HPDE6-E6E7 (cell line): ENCODE measurements around the gene ADGRL2.
"Not testable (repeated sequence)": the region's sequence is repeated elsewhere in the genome, so short reads cannot be mapped to it uniquely, and the experiment has no call there.

Experiments used
- DNase-seq: peaks from one replicate; pipeline ENCODE4 v3.0.0; 2011; ENCODE audit warnings: missing footprints; ENCODE audit errors: extremely low spot score

ADGRL2 gene

DNA sequence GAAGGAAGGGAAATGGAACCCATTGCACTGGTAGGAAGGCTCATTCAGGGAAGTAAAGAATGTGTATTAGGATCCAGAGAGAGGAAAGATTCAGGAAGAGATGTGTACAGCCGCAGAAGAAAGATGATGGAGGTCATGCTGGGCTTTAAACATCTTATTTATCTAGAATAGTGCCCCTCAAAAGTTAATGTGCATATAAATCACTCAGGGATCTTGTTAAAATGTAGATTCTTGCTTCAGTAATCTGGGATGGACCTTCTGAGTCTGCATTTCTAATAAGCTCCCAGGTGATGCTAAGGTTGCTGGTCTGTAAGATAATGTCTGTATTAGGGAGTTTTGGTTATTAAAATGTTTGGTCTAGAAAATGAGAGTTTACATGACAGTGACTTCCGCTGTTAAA, 46.3 kb downstream of the ADGRL2 start:
- DNase-seq = no peak

DNA sequence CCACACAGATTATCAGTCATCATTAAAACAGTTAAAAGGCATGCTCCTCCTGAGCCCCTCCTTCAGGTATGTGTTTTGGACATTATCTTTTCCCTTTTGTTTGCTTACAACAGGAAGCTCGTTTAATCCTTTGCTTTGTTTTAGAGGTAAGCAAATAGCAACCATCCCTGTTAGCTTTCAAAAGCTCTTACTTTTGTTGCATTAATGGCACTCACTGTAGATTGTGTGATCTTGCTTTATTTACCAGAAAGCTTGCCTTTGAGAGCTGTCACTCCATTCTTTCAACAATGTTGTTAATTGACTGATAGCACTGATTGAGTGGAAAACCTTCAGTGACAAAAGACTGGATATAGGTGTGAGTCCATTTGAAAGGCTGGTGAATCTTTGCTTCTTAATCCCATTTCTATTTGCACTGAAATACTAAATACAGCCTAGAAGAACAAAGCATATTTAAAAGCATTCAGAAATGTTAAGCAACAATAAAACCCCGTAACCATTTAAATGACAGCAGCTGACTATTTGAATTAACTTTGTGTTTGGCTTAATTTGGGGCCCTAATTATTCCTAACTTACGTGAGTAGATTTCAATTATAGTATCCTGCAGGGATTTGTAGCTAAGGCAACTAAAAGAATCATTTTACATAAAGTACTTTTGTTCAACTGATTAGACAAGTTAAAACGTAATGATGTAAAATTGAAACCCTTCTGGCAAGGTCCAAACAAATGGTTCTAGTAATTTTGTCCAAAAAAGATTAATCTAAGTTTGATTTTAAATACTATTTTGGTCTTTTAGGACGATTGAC, 48.3 kb downstream of the ADGRL2 start:
- DNase-seq = no peak

DNA sequence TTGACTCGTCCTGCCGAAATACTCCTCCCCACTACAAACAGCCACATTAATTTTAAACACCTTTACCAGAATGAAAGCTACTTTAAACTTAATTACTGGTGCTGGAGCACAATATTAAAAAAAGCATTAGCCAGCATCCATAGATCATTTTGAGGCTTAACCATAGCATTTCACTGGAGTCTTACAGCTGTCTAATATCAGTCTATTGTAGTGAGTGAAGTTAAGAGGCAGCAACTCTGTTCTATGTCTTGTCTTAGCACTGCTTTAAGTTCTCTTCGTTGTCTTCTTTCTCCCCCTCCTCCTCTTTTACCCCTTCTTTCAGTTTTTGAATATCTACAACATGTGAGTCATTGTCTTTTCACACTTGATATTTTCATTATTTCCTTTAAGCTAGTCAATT, 49.3 kb downstream of the ADGRL2 start:
- no peak for DNase-seq

DNA sequence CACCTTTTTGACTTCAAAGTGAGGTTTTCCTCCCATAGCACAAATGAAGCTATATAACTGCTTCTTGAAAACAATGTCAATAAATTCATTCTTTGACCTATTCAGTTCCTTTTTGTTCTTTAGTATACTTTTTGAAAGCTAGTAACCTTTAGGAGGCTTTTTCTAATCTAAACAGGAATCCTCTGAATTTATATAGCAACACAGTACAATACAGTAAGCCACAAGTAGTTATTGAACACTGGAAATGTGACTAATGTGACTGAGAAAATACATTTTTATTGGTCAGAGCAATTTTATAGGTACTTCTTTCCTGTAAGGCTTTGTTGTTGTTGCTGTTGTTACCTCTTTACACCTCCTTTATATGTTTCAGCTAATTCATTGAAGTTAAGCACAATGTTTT, 49.8 kb downstream of the ADGRL2 start:
- no peak for DNase-seq

DNA sequence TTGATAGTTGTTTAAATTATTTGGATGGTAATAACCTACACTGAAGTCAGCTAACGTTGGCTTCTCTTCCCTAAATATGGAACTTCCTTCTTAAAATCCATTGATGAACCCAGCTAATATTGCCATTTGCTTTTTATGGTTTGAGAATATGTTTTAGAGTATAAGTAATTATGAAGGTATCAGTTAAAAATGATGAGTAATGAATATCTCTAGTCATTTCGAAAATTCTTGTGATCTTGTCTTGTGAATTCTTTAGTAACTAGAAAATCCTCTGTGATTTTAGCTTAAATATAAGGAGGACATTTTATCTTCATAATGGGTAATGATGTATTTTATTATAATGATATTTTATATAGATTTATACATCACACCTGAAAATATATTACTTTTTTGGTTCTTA, 50.5 kb downstream of the ADGRL2 start:
- no peak for DNase-seq

DNA sequence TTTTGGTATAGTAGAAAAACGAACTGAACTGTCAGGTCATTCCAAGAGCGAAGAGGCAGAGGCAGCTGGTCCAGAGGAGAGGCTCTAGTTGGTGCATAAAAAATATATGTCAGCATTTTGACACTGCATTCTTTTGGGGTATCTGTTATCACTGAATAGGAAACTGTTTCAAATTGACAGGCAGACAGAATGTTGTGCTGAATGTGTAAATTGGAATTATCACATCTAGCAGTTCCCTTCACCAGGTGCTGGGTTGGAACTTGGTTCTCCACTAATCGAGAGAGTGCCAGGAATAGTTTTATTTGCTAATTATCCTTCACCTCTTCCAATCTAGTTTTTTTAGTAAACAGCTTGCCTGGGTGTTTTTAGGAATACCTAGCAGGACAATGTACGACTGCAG, 52.2 kb downstream of the ADGRL2 start:
- DNase-seq = no peak

DNA sequence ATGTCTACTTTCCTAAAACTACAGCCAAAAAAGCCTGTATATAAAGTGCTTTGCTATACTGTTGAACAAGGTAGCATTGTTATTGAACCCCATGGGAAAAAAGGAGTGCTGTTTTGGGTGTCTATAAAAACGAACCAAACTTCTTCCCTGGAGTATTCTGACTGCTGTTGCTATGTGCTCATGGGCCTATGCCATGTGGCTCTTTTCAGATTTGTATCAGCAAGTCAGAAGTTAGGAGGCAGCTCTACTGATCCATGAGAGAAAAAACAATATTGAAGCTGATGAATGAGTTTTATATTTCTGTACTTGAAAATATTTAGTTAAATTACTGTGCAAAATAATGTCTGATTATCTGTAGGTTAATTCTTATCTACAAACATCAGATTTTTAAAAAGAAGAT, 66.5 kb downstream of the ADGRL2 start:
- no peak for DNase-seq

DNA sequence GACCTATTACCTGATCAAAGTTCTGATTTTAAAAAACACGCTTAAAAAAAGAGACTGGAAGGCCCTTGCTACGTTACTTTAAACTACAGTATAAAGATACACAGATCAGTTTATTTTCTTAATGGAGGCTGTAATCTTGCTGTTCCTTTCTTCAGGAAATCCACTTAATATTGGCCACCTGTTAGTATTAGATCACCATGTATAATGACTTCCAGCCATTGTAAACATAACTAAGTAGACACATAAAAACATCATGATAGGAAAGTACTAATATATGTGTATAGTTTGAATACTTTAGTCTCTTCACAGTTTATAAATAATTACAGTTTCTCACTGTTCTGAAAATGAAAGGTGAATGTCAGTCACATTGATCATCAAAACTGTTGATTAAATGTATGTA, 68.6 kb downstream of the ADGRL2 start:
- DNase-seq = no peak

DNA sequence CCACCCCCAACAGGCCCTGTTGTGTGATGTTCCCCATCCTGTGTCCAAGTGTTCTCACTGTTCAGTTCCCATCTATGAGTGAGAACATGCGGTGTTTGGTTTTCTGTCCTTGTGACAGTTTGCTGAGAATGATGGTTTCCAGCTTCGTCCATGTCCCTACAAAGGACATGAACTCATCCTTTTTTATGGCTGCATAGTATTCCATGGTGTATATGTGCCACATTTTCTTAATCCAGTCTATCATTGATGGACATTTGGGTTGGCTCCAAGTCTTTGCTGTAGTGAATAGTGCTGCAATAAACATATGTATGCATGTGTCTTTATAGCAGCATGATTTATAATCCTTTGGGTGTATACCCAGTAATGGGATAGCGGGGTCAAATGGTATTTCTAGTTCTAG, 70.4 kb downstream of the ADGRL2 start:
- not testable (repeated sequence) for DNase-seq

DNA sequence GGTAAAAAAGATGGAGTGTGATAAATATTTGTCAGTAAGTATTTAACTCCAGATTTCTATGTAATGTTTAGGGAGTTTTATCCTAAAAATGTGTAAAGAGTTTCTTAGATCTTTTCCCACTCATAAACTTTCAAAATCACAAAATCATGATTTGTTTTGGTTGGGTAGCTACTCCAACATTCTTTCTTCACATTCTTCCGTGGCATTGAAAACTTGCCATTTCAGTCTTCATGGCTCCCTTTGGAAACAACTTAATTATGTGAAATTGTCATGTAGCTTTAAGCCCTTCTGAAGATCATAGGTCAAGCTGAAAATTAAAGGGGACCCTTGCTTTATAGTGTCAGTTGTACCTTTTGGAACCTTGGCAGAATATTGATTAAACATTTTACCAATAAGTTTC, 73.2 kb downstream of the ADGRL2 start:
- DNase-seq = no peak

DNA sequence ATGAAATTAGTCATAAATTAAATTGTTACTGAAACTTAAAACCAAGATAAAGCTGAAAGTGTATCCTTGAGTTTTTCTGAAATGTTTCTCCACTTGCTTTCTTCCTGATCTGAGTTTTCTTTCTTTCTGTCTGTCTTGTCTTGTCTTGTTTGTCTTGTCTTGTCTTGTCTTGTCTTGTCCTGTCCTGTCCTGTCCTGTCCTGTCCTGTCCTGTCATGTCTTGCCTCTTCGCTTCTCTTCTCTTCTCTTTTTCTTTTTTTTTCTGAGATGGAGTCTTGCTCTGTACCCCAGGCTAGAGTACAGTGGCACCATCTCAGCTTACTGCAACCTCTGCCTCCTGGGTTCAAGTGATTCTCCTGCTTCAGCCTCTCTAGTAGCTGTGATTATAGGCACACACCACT, 73.7 kb downstream of the ADGRL2 start:
- no peak for DNase-seq

DNA sequence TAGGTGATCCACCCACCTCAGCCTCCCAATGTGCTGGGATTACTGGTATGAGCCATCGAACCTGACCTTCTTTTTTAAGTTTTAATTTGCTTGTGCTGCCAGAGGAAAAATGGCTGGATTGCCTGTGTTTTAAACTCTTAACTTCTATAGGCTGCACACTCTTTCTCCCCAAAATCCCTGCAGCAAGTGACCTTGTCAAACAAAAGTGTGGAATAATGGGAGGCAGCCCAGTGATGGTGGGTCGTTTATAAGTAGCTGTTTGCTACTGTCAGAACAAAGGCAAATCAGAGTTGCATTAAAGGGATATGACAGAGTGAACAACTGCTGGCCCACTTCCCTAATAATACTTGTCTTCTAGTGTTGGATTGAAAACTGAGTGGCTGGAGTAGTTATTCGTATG, 74.2 kb downstream of the ADGRL2 start:
- DNase-seq = no peak

DNA sequence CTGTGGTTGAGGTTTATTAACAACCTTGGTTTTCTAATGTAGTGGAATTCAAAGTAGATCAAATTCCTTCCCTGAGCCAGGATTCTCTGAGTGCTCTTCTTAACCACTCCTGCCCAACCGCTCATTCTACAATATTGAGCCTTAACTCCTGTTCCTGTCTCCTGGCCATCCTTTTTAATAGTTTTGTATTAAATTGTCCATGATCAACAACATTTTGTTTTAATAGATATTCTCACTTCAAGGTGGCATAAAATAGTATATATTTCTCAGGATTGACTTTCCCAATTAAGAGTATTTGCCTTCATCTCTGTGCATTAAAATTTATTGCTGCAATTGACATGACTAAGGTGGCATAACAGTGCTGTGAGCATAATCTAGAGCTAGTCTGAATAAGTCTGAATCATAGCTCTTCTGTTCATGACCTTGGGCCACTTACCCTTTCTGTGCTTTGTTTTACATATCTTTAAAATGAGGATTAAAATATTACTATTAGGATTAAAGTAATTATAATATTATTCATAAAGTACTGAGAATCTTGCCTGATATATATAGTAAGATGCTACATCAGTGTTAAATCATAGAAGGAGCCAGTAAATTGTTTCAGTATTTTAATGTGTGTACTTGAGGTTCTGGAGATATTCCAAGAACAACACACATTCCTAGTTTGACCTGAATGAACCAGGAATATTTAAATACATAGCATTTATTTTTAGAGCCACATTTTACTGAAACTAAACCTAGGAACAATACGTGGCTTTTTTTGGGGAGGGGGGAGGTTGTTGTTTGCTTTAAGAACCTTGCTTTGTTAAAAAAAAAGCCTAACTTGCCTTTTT, 76.4 kb downstream of the ADGRL2 start:
- DNase-seq = peak; percentile 35

DNA sequence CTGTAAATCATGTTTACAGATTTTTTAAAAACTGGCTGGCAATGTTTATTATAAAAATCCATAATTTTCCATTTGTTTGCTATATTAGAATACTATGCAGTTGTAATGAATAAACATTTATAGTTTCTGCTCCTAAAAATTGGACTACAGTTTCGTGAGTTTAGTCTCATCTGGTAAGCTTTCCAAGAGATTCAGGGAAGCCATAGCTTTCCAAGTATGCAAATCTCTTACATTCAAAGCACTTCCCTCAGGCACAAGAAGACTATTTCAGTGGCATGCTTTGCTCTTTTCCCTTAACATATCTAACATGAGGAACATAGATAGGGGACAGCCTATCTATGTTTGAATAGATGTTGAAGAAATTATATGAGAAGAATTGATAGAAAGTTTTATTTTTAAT, 77.2 kb downstream of the ADGRL2 start:
- no peak for DNase-seq

DNA sequence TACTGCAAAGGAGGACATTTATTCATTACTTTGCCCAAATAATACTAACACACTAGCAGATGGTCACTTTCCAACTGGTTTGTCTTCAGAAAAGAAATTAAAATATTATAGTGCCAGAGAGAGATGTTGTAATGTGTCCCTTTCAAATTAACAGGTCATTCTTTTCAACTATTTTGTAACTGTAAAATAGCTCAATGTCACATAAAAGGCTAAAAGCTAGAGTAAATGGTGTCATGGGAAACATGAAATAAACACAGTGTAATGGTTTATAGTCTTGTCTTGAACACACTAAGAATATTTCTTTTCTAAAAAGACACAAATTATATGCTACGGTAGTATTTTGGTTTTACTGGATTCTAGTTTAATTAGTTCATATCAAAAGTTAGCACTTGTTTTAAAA, 77.8 kb downstream of the ADGRL2 start:
- DNase-seq = no peak

DNA sequence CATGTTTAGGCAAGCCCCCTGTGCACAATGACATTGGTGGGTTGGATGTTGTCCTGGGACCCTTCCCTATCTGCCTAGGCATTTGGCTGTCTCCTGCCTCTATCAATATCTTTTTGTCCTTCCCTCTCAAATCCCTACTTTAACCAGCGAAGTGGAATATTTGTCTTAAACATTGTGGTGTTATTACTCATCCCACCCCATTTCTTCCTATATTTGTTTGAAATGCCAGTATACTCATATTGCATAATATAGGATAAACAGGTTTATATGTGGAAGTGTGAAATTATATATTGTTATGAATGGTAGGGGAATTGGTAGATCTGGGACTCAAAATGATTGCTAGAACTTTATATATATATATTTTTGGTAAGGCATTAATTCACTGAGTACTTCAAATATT, 80.0 kb downstream of the ADGRL2 start:
- DNase-seq = no peak

DNA sequence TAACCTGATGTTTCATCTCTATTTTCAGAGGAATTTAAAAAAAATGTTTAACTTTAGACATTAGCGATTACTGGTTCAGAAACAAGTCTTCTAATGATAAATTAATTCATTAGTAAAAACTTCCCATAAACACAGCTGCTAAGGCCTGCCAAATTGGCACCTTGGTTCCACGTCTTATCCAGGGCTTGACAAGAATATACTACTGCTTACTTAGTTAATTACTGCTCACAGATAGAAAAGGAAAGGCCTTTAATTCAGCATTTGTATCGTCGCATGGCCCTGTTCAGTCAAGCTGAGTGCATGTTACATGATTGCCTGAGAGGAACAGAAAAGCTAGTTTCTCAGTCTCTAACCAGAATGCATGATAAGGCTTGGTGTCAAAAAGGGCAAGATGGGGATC, 84.6 kb downstream of the ADGRL2 start:
- DNase-seq = no peak

DNA sequence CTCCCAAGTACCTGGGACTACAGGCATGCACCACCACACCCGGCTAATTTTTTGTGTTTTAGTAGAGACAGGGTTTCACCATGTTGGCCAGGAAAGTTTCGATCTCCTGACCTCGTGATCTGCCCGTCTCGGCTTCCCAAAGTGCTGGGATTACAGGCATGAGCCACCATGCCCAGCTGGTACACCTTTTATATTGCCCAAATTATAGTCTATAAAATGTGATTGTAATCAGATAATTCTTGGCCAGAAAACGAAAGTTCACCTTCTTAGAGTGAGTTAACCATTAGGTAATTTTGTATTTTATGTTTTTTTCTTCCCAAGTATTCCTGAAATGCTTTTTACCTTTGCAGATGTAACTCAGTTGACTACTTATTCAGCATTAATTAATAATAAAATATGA, 85.6 kb downstream of the ADGRL2 start:
- DNase-seq = not testable (repeated sequence)

DNA sequence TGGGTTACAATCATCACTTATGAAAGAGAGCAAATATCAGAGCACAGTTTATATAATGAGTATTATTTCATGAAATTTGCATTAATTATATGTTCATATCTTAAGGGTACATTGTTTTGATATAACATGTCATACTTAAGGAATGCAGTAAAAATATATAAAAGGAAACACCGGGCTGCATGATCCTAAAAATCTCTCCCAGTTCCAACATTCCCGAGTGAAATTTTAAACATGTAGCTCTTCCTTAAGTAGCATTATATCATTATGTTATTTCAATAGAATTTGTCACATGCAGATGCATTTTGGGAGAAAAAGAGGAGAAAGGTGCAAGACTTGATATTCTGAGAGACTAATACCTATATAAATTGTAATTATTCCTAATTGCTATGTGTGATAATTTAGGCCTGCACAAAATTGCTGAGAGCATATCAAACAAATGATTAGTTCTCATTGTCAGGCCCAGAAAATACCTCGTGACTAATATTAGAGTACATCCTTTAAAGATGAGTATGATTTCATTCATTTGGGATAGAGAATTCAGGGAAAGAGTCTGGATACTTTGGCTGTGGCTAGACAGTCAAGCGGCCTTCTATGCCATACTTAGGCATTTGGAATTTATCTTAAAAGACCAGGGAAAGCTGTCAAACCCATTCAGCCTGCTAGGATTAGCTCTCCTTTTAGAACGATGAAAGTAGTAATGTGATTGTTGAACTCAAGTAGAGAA, 86.8 kb downstream of the ADGRL2 start:
- no peak for DNase-seq

DNA sequence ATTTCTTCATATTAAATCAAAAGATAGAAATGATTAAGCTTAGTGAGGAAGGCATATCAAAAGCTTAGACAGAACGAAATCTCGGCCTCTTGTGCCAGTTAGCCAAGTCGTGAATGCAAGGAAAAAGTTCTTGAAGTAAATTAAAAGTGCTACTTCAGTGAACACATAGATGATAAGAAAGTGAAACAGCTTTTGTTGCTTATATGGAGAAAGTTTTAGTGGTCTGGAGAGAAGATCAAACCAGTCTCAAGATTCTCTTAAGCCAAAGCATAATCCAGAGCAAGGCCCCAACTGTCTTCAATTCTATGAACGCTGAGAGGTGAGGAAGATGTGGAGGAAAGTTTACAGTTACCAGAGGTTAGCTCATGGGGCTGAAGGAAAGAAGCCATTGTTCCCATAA, 88.4 kb downstream of the ADGRL2 start:
- no peak for DNase-seq

DNA sequence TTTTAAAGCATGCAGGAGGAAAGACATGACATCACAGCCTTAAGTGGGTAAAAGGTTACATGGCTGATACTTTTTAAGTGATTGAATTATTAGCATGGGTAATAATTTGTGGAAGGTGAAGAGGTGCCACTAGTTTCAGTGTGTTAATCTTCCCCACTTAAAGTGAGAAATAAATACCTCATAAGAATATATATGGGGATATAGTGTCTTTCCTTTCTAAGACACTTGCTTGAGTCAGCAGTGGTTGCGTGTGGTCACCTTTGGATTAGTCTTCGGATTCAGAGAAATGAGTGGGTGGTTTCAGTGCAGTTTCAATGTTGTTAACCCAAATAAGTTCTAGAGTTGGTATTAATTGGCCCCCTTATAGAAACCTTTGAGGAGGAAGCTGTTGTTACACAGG, 94.1 kb downstream of the ADGRL2 start:
- DNase-seq = no peak

DNA sequence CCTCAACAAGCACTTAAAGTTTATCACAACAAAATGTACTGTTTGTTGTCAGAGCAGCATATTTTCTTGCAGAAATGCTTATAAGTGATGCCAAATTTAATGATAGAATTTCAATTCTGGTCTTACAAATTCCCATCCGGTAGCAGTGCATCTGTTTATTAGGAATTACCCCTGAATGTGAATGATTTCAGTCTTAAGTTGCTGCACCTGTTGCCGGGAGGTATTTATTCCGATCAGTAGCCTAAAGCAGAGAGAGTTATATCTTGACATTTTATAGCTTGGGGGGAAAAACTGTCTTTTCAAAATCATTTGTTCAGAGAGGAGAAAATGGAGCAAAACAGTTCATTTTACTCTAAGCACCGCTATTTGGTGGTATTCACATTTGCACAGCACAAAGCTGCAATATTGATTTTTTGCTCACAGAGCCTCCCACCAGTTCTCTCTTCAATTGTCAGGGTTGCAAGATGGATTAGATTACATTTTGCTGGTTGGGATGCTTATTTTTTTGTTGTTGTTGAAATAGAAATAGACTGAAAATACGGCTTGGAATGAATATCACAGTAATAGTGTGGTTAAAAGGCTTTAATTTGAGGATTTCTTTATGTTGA, 98.6 kb downstream of the ADGRL2 start:
- DNase-seq = no peak
